DND-41 (cell line): ENCODE data around the gene UGCG.

Experiments used
- ATAC-seq: fragments of 200-7000 bp; cut with Tn5 transposase; 3 replicates; pipeline ENCODE4 v1.9.1; 2021; ENCODE audit warnings: low read depth; ENCODE audit not compliant: insufficient read depth
- DNase-seq: peaks from one replicate; pipeline ENCODE4 v3.0.0-alpha.2; 2020
- H2AFZ ChIP-seq: 2 replicates; pipeline ENCODE4 v1.6.0; 2012; ENCODE audit warnings: low read depth, low read length
- H3K27ac ChIP-seq: 2 replicates; pipeline ENCODE4 v1.5.1; 2012; ENCODE audit warnings: low read length, inconsistent platforms
- H3K27me3 ChIP-seq: fragments of 200-600 bp; sonication (generic); 2 replicates; pipeline ENCODE4 v1.6.0; 2012; ENCODE audit warnings: low read length, mild to moderate bottlenecking, inconsistent platforms; ENCODE audit not compliant: insufficient read depth, poor library complexity
- H3K36me3 ChIP-seq: 2 replicates; pipeline ENCODE4 v1.5.1; 2012; ENCODE audit warnings: low read length, inconsistent platforms; ENCODE audit not compliant: insufficient read depth
- H3K4me1 ChIP-seq: 2 replicates; pipeline ENCODE4 v1.5.1; 2012; ENCODE audit warnings: mild to moderate bottlenecking, low read length; ENCODE audit not compliant: insufficient read depth
- H3K4me2 ChIP-seq: 2 replicates; pipeline ENCODE4 v1.6.0; 2012; ENCODE audit warnings: mild to moderate bottlenecking, moderate library complexity, low read length, inconsistent platforms; ENCODE audit not compliant: insufficient read depth
- H3K4me3 ChIP-seq, 2 experiments: fragments of 200-600 bp in 1 of 2; shearing (Covaris generic) in 1 of 2; 2 replicates each; pipeline ENCODE4 v1.5.1; 2012 to 2016; ENCODE audit warnings: inconsistent platforms in 2 of 2, low read length in 2 of 2, mild to moderate bottlenecking in 2 of 2, low read depth in 1 of 2, moderate library complexity in 1 of 2
- H3K79me2 ChIP-seq: 2 replicates; pipeline ENCODE4 v1.6.0; 2012; ENCODE audit warnings: low read length, inconsistent platforms; ENCODE audit not compliant: insufficient read depth
- H3K9ac ChIP-seq: 2 replicates; pipeline ENCODE4 v1.6.0; 2012; ENCODE audit warnings: low read depth, mild to moderate bottlenecking, inconsistent platforms, low read length, moderate library complexity
- H3K9me3 ChIP-seq: 2 replicates; pipeline ENCODE4 v1.5.1; 2012; ENCODE audit warnings: low read length, moderate library complexity, mild to moderate bottlenecking, inconsistent platforms; ENCODE audit not compliant: insufficient read depth, severe bottlenecking
- H4K20me1 ChIP-seq: 2 replicates; pipeline ENCODE4 v1.6.0; 2012; ENCODE audit warnings: low read length; ENCODE audit not compliant: insufficient read depth
- CTCF ChIP-seq: IDR thresholded peaks from 2 replicates; pipeline ENCODE4 v1.5.1; 2012; ENCODE audit warnings: borderline replicate concordance, low read length, moderate library complexity, mild to moderate bottlenecking; ENCODE audit not compliant: poor library complexity, severe bottlenecking; ENCODE audit errors: extremely low read depth
- EZH2 ChIP-seq: IDR thresholded peaks from 3 replicates; pipeline ENCODE4 v1.6.1; 2012; ENCODE audit warnings: borderline replicate concordance, low read depth, mild to moderate bottlenecking, moderate library complexity, low read length, inconsistent platforms; ENCODE audit not compliant: severe bottlenecking

Gene UGCG

GRCh38 chr9:111920531-111920930, 23.9 kb downstream of the UGCG start:
- H3K9me3 ChIP-seq, result no peaks in the 10 kb centered on the region
- H3K27ac ChIP-seq, result no peak overlapping the region
- H3K4me3 ChIP-seq, result no peak overlapping the region
- H3K36me3 ChIP-seq, result no peaks in the 10 kb centered on the region; the same call in 1 of the 2 replicates
- H3K9ac ChIP-seq, result no peak overlapping the region
- H3K27me3 ChIP-seq, result no peaks in the 10 kb centered on the region
- no peak overlapping the region for H3K4me2 ChIP-seq
- H2AFZ ChIP-seq, result no peak overlapping the region
- peaks cover 10% of the 10 kb centered on the region for H3K79me2 ChIP-seq
- DNase-seq, result no peak
- no peak for ATAC-seq
- 0 out of 2 replicates have a peak, but pooled peaks cover 3% of the 10 kb centered on the region for H3K4me1 ChIP-seq
- no peaks in the 10 kb centered on the region for H4K20me1 ChIP-seq
- TF ChIP-seq CTCF (no peak), EZH2 (no peak)

DNA sequence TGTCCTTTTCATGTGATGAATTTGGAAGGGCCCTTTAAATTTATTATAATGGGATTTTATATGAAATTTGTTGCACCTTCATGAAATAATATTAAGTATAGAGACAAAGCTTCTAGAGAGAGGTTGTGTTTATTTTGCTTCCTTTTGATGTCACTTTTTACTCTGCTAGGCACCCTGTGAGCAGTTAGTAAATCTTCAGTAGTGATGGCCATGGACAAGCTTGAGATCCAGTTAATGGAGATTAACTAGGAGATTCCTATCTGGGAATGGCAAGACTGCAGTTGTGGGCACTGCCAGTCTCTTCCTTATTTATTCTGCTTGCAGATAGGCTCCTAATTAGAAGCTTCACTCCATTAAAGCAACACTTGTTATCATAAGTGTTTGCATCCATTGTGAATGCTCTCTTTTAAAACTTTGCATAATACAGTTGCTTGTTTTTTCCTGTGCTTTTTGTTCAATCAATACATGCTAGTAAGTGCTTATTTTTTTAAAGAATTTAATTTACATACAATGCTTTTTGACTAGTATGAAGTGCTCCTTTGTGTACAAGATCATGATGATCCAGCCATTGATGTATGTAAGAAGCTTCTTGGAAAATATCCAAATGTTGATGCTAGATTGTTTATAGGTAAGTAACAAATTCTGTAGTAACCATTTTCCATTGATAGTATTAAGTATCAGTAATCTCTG, 25.9 kb downstream of the UGCG start:
- H3K27ac ChIP-seq, result no peak overlapping the region
- 0 out of 2 replicates have a peak, but pooled peaks cover 2% of the 10 kb centered on the region for H3K79me2 ChIP-seq
- DNase-seq (no peak), ATAC-seq (no peak)
- H3K4me3 ChIP-seq, result no peak overlapping the region
- no peak overlapping the region for H3K4me2 ChIP-seq
- no peak overlapping the region for H2AFZ ChIP-seq
- H4K20me1 ChIP-seq, result no peaks in the 10 kb centered on the region
- H3K27me3 ChIP-seq, result no peaks in the 10 kb centered on the region
- H3K4me1 ChIP-seq, result peaks cover 21% of the 10 kb centered on the region
- no peaks in the 10 kb centered on the region for H3K9me3 ChIP-seq
- TF ChIP-seq CTCF (no peak), EZH2 (no peak)
- H3K36me3 ChIP-seq, result no peaks in the 10 kb centered on the region
- no peak overlapping the region for H3K9ac ChIP-seq

GRCh38 chr9:111924281-111924680, 27.7 kb downstream of the UGCG start:
- Histone ChIP-seq H4K20me1 (no peaks in the 10 kb centered on the region), H3K4me2 (no peak overlapping the region), H3K9me3 (no peaks in the 10 kb centered on the region), H3K27ac (no peak overlapping the region), H3K27me3 (no peaks in the 10 kb centered on the region), H3K79me2 (0 out of 2 replicates have a peak, but pooled peaks cover 2% of the 10 kb centered on the region), H2AFZ (no peak overlapping the region), H3K9ac (no peak overlapping the region), H3K4me1 (peaks cover 21% of the 10 kb centered on the region), H3K36me3 (peaks cover 3% of the 10 kb centered on the region; the same call in 1 of the 2 replicates), H3K4me3 (no peak overlapping the region)
- no peak for TF ChIP-seq CTCF
- no peak for TF ChIP-seq EZH2
- DNase-seq, result no peak
- ATAC-seq, result no peak
